Gastroesophageal sphincter (tissue), 3 donors: ENCODE results near the gene KRTAP12-3.

Experiments used
- POLR2A ChIP-seq, 2 donors: fragments of 450-650 bp; IDR thresholded peaks; one replicate each; pipeline ENCODE4 v1.6.1; 2017; ENCODE audit warnings: antibody characterized with exemption in 2 of 2, mild to moderate bottlenecking in 2 of 2, moderate library complexity in 1 of 2
- TF ChIP-seq, protein P1 (sequence below), 4 experiments: fragments of 200-600 bp in 2 of 4; fragments of 450-650 bp in 2 of 4; sonication (generic) in 1 of 4; IDR thresholded peaks; one replicate each; pipeline ENCODE4 v1.5.1; 2017 to 2019; ENCODE audit warnings: antibody characterized with exemption in 4 of 4, mild to moderate bottlenecking in 2 of 4, moderate library complexity in 2 of 4

DNA sequence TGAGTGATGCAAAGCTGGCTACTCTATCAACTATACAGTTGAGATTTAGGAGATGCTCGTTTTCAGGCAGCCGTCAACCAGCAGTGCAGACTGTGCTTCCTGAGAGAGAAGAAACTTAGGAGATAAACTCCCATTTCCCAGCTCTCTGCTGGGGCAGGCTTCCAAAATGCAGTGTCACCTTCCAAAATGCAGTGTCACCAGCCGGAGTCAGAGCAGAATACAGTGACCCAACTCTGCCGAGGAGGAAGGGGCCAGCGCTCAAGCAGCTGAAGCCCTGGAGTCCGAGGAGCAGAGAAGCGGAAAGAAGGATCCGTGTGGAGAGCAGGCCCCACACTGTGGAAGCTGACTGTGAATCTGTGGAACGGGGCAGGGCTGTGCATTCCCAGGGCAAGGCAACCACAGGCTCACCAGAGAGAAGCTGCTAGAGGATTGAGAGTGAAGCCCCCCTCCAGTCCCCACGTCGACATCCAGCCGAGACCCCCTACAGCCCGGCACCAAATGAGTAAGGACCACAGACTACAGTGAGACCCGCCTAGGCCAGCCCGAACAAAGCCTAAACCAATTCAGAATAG, 24.9 kb downstream of the KRTAP12-3 start:
- TF ChIP-seq, protein P1, sequence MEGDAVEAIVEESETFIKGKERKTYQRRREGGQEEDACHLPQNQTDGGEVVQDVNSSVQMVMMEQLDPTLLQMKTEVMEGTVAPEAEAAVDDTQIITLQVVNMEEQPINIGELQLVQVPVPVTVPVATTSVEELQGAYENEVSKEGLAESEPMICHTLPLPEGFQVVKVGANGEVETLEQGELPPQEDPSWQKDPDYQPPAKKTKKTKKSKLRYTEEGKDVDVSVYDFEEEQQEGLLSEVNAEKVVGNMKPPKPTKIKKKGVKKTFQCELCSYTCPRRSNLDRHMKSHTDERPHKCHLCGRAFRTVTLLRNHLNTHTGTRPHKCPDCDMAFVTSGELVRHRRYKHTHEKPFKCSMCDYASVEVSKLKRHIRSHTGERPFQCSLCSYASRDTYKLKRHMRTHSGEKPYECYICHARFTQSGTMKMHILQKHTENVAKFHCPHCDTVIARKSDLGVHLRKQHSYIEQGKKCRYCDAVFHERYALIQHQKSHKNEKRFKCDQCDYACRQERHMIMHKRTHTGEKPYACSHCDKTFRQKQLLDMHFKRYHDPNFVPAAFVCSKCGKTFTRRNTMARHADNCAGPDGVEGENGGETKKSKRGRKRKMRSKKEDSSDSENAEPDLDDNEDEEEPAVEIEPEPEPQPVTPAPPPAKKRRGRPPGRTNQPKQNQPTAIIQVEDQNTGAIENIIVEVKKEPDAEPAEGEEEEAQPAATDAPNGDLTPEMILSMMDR (IDR thresholded peaks at IDR 0.05): no peak
- no peak for TF ChIP-seq POLR2A (IDR thresholded peaks at IDR 0.05)
